B cell (primary cell): Measurements from ENCODE around the gene LAIR1. TPM values are rescaled to one million over a fixed set of nuclear protein-coding genes. Genes with fewer than 3 reads are reported as not detected.

ENCODE experiments used
- ATAC-seq: fragments of 200-7000 bp; cut with Tn5 transposase; one replicate; pipeline ENCODE4 v1.10.0; 2021; ENCODE audit warnings: low read depth, mild to moderate bottlenecking, moderate number of reproducible peaks, moderate library complexity
- CTCF ChIA-PET: fragments of 350-600 bp; sonication (Branson Sonifier 250); formaldehyde crosslinking; loops from one replicate; lab custom pipeline; 2021; ENCODE audit warnings: antibody characterized with exemption, inconsistent platforms; lab: Charles Lee
- POLR2A ChIA-PET: fragments of 350-600 bp; sonication (Branson Sonifier 250); formaldehyde crosslinking; loops from one replicate; lab custom pipeline; 2021; ENCODE audit warnings: antibody characterized with exemption; lab: Charles Lee
- DNase-seq: peaks from one replicate; pipeline ENCODE4 v3.0.0; 2013
- H2AFZ ChIP-seq: 2 replicates; pipeline ENCODE4 v1.6.1; 2012; ENCODE audit warnings: mild to moderate bottlenecking, low read depth, low read length; ENCODE audit not compliant: insufficient read depth, poor library complexity, severe bottlenecking
- H3K27ac ChIP-seq, 2 donors: 1 replicate in 1 of 2; 2 replicates in 1 of 2; pipeline ENCODE4 v1.5.1; 2012 to 2013; ENCODE audit warnings: low read length in 2 of 2, mild to moderate bottlenecking in 2 of 2, moderate library complexity in 1 of 2
- H3K27me3 ChIP-seq, 4 experiments: fragments of 200-600 bp in 1 of 4; sonication (generic) in 1 of 4; replicated peaks in 1 of 4; 1 replicate in 2 of 4; 2 replicates in 2 of 4; pipeline versions ENCODE4 v1.6.1 to v1.7.0; 2013 to 2016; ENCODE audit warnings: low read length in 3 of 4, mild to moderate bottlenecking in 2 of 4, mixed read lengths in 1 of 4, moderate library complexity in 1 of 4; ENCODE audit not compliant: insufficient read depth in 4 of 4, control insufficient read depth in 3 of 4; ENCODE audit errors: control extremely low read depth in 1 of 4
- H3K36me3 ChIP-seq, 2 experiments: replicated peaks in 1 of 2; 1 replicate in 1 of 2; 2 replicates in 1 of 2; pipeline versions ENCODE4 v1.6.1 to v1.7.1; 2013; ENCODE audit warnings: low read length in 1 of 2; ENCODE audit not compliant: insufficient read depth in 2 of 2, control insufficient read depth in 1 of 2; ENCODE audit errors: control extremely low read depth in 1 of 2, extremely low read depth in 1 of 2
- H3K4me1 ChIP-seq, 2 donors: fragments of 200-600 bp in 1 of 2; sonication (generic) in 1 of 2; 1 replicate in 1 of 2; 2 replicates in 1 of 2; pipeline versions ENCODE4 v1.5.1 to v1.6.1; 2013 to 2017; ENCODE audit warnings: low read length in 2 of 2; ENCODE audit not compliant: control insufficient read depth in 2 of 2, insufficient read depth in 2 of 2
- H3K4me2 ChIP-seq: replicated peaks from 2 replicates; pipeline ENCODE3; 2012; ENCODE audit warnings: mild to moderate bottlenecking, low read depth, low read length; ENCODE audit not compliant: poor library complexity, severe bottlenecking
- H3K4me3 ChIP-seq, 5 experiments: fragments of 200-600 bp in 1 of 5; sonication (generic) in 1 of 5; 1 replicate in 3 of 5; 2 replicates in 2 of 5; pipeline versions ENCODE4 v1.5.1 to v1.7.0; 2011 to 2016; ENCODE audit warnings: low read length in 4 of 5, mild to moderate bottlenecking in 4 of 5, low read depth in 2 of 5, control low read depth in 1 of 5, moderate library complexity in 1 of 5; ENCODE audit not compliant: insufficient read depth in 1 of 5; ENCODE audit errors: control extremely low read depth in 1 of 5, extremely low read depth in 1 of 5
- H3K79me2 ChIP-seq: fragments of 200-600 bp; sonication (generic); one replicate; pipeline ENCODE4 v1.6.0; 2016; ENCODE audit warnings: low read length; ENCODE audit not compliant: control insufficient read depth, insufficient read depth
- H3K9ac ChIP-seq: fragments of 200-600 bp; sonication (generic); 2 replicates; pipeline ENCODE4 v1.6.1; 2017; ENCODE audit warnings: mild to moderate bottlenecking, low read length, moderate library complexity
- H3K9me3 ChIP-seq, 3 donors: one replicate each; pipeline versions ENCODE4 v1.6.1 to v1.7.1; 2013; ENCODE audit warnings: low read length in 2 of 3; ENCODE audit not compliant: control insufficient read depth in 2 of 3, insufficient read depth in 1 of 3; ENCODE audit errors: control extremely low read depth in 1 of 3
- H4K20me1 ChIP-seq: 2 replicates; pipeline ENCODE4 v1.6.0; 2012; ENCODE audit warnings: mild to moderate bottlenecking, low read length; ENCODE audit not compliant: insufficient read depth, control insufficient read depth, poor library complexity, severe bottlenecking
- H3K27ac Mint-ChIP-seq: one replicate; pipeline ENCODE4 v1.8.0; 2021; ENCODE audit warnings: mixed read lengths
- H3K27me3 Mint-ChIP-seq: one replicate; pipeline ENCODE4 v1.8.0; 2021; ENCODE audit warnings: mixed read lengths
- H3K4me1 Mint-ChIP-seq: one replicate; pipeline ENCODE4 v1.8.0; 2021; ENCODE audit warnings: mixed read lengths
- H3K4me3 Mint-ChIP-seq: one replicate; pipeline ENCODE4 v1.8.0; 2021; ENCODE audit warnings: mixed read lengths
- H3K9me3 Mint-ChIP-seq: one replicate; pipeline ENCODE4 v1.8.0; 2022; ENCODE audit warnings: mixed read lengths; ENCODE audit not compliant: insufficient read depth
- CTCF ChIP-seq: fragments of 200-600 bp; IDR thresholded peaks from one replicate; pipeline ENCODE4 v1.8.0; 2022; ENCODE audit warnings: antibody characterized with exemption, mild to moderate bottlenecking
- EZH2 ChIP-seq: IDR thresholded peaks from 2 replicates; pipeline ENCODE4 v1.6.1; 2012; ENCODE audit warnings: borderline replicate concordance, low read depth, mild to moderate bottlenecking, moderate library complexity, low read length; ENCODE audit not compliant: insufficient read depth, poor library complexity, severe bottlenecking
- WGBS: methylation state at CpG from one replicate; pipeline ENCODE4 v1.1.5; 2013; ENCODE audit warnings: missing lambda C conversion rate; ENCODE audit not compliant: insufficient coverage; 5-methylcytosine and 5-hydroxymethylcytosine counted together
- intact Hi-C: fragments of 100-400 bp; cut with micrococcal nuclease; formaldehyde crosslinking; loops from one replicate; pipeline ENCODE4 v1.10.0; 2022
- polyA plus RNA-seq: library from polyadenylated mRNA; depleted of rRNA; stranded (reverse); fragments of >200 nt; gene quantifications from 2 replicates; pipeline ENCODE4 v1.2.3, GENCODE V29; 2012
- total RNA-seq, 2 donors: library from RNA; stranded (reverse); fragments of 120-200 nt in 1 of 2; gene quantifications; 1 replicate in 1 of 2; 2 replicates in 1 of 2; pipeline versions ENCODE4 v1.2.3 to v1.2.4, GENCODE V29; 2013 to 2022

The LAIR1 gene
- total and polyA plus RNA-seq, 2 donors (not counting 1 experiment from before 2014, with no cell fraction given) = 41.5 to 173 TPM

- intact Hi-C loops = no loop called here
- Mint-ChIP-seq H3K4me3 (no peak overlapping the region), H3K27ac (no peak overlapping the region), H3K4me1 (peaks cover 12% of the 10 kb centered on the region), H3K9me3 (no peaks in the 10 kb centered on the region), H3K27me3 (peaks cover 42% of the 10 kb centered on the region)
- CTCF ChIA-PET = interaction anchor here (0.8 kb wide), 1 partner anchor 15 kb away, joined by 3 read pairs; no protein-coding TSS in a partner anchor
- no peaks in the 10 kb centered on the region for H3K9me3 ChIP-seq
- no peak for ATAC-seq
- H4K20me1 ChIP-seq = no peaks in the 10 kb centered on the region
- H3K79me2 ChIP-seq = no peaks in the 10 kb centered on the region
- no peak overlapping the region for H3K4me3 ChIP-seq
- H3K27me3 ChIP-seq = peaks cover 0 to 50% (median 25%) of the 10 kb centered on the region in 4 experiments
- H3K4me2 ChIP-seq = no peak overlapping the region
- H2AFZ ChIP-seq = no peak overlapping the region
- POLR2A ChIA-PET = no interaction called here
- no peak for DNase-seq
- no peak overlapping the region for H3K9ac ChIP-seq
- no peaks in the 10 kb centered on the region for H3K36me3 ChIP-seq
- peaks cover 11 to 13% of the 10 kb centered on the region in 2 donors for H3K4me1 ChIP-seq
- H3K27ac ChIP-seq = no peak overlapping the region
- WGBS = 93% methylated on average over 4 of the region's 5 CpGs
- no peak for TF ChIP-seq CTCF
- TF ChIP-seq EZH2 = no peak
Observed at GRCh38 chr19:54310543-54310942, 54.2 kb downstream of the LAIR1 start.

GRCh38 chr19:54309811-54310210 is 54.9 kb downstream of the LAIR1 start:
- ATAC-seq (no peak), DNase-seq (no peak)
- H3K9me3 ChIP-seq = no peaks in the 10 kb centered on the region
- no peak overlapping the region for H3K4me2 ChIP-seq
- no peak for TF ChIP-seq CTCF
- no peak for TF ChIP-seq EZH2
- Mint-ChIP-seq H3K4me1 (peaks cover 13% of the 10 kb centered on the region), H3K27me3 (peaks cover 48% of the 10 kb centered on the region), H3K4me3 (no peak overlapping the region), H3K27ac (no peak overlapping the region), H3K9me3 (no peaks in the 10 kb centered on the region)
- H3K27ac ChIP-seq = no peak overlapping the region
- H2AFZ ChIP-seq = no peak overlapping the region
- 70% methylated on average over 4 of the region's 12 CpGs for WGBS
- H3K79me2 ChIP-seq = no peaks in the 10 kb centered on the region
- no peak overlapping the region for H3K9ac ChIP-seq
- H4K20me1 ChIP-seq = no peaks in the 10 kb centered on the region
- CTCF ChIA-PET = no interaction called here
- peaks cover 11 to 13% of the 10 kb centered on the region in 2 donors for H3K4me1 ChIP-seq
- intact Hi-C loops = no loop called here
- H3K27me3 ChIP-seq = peaks cover 0 to 57% (median 30%) of the 10 kb centered on the region in 4 experiments
- no peak overlapping the region for H3K4me3 ChIP-seq
- H3K36me3 ChIP-seq = no peaks in the 10 kb centered on the region
- POLR2A ChIA-PET = no interaction called here
